WTC11 (cell line): ENCODE data around the gene NAALADL2. TPM values are rescaled to one million over a fixed set of nuclear protein-coding genes. Genes with fewer than 3 reads are reported as not detected.

Source experiments
- ATAC-seq: fragments of 200-7000 bp; cut with Tn5 transposase; 2 replicates; pipeline ENCODE4 v1.10.0; 2021; ENCODE audit warnings: mild to moderate bottlenecking, moderate library complexity
- CTCF ChIA-PET: fragments of 300-600 bp; sonication (Branson Sonifier 250); formaldehyde crosslinking; loops from one replicate; lab custom pipeline; 2021; ENCODE audit warnings: antibody characterized with exemption; lab: Charles Lee
- POLR2A ChIA-PET: fragments of 350-600 bp; sonication (Branson Sonifier 250); formaldehyde crosslinking; loops from one replicate; lab custom pipeline; 2021; ENCODE audit warnings: antibody characterized with exemption; lab: Charles Lee
- DNase-seq: peaks from one replicate; pipeline ENCODE4 v3.0.0; 2021; ENCODE audit warnings: low spot score
- H3K27ac Mint-ChIP-seq: 2 replicates; pipeline ENCODE4 v1.8.0; 2021; ENCODE audit warnings: mixed read lengths
- H3K27me3 Mint-ChIP-seq: 2 replicates; pipeline ENCODE4 v1.8.0; 2021; ENCODE audit warnings: low read depth, mild to moderate bottlenecking, moderate library complexity, mixed read lengths
- H3K36me3 Mint-ChIP-seq: 2 replicates; pipeline ENCODE4 v1.8.0; 2021; ENCODE audit warnings: mixed read lengths
- H3K4me1 Mint-ChIP-seq: 2 replicates; pipeline ENCODE4 v1.8.0; 2022; ENCODE audit warnings: mixed read lengths
- H3K4me3 Mint-ChIP-seq: 2 replicates; pipeline ENCODE4 v1.8.0; 2021; ENCODE audit warnings: mild to moderate bottlenecking, moderate library complexity, mixed read lengths
- H3K9me3 Mint-ChIP-seq: 2 replicates; pipeline ENCODE4 v1.8.0; 2021; ENCODE audit warnings: mixed read lengths
- ATF1 ChIP-seq: sonication (generic); formaldehyde crosslinking; IDR thresholded peaks from 2 replicates; pipeline ENCODE4 v1.8.1; 2023; ENCODE audit warnings: mild to moderate bottlenecking, moderate library complexity, missing genetic modification reagents
- GTF2I ChIP-seq: fragments of 250-450 bp; sonication (Bioruptor Pico); conservative IDR thresholded peaks from 2 replicates; pipeline ENCODE4 v1.4.0; 2021; ENCODE audit warnings: mild to moderate bottlenecking
- JAZF1 ChIP-seq: fragments of 250-450 bp; sonication (Bioruptor Pico); IDR thresholded peaks from 2 replicates; pipeline ENCODE4 v1.9.0; 2021; ENCODE audit warnings: moderate library complexity, mild to moderate bottlenecking, inconsistent platforms
- KAT7 ChIP-seq: sonication (generic); formaldehyde crosslinking; IDR thresholded peaks from 2 replicates; pipeline ENCODE4 v1.8.1; 2023; ENCODE audit warnings: missing genetic modification reagents, mild to moderate bottlenecking, borderline replicate concordance
- NFYB ChIP-seq: sonication (generic); formaldehyde crosslinking; conservative IDR thresholded peaks from 2 replicates; pipeline ENCODE4 v1.8.0; 2022; ENCODE audit warnings: low read depth, missing genetic modification reagents
- OVOL2 ChIP-seq: fragments of 250-450 bp; sonication (Bioruptor Pico); IDR thresholded peaks from 2 replicates; pipeline ENCODE4 v1.9.0; 2021; ENCODE audit warnings: mild to moderate bottlenecking, borderline replicate concordance
- ZNF138 ChIP-seq: sonication (generic); formaldehyde crosslinking; conservative IDR thresholded peaks from 2 replicates; pipeline ENCODE4 v1.8.1; 2022; ENCODE audit warnings: mild to moderate bottlenecking, moderate library complexity, missing genetic modification reagents
- total RNA-seq: library from RNA; stranded (reverse); gene quantifications from 3 replicates; pipeline ENCODE4 v1.2.3, GENCODE V29; 2021
- TF ChIP-seq, protein P1 (sequence below): fragments of 250-450 bp; sonication (Bioruptor Pico); IDR thresholded peaks from 2 replicates; pipeline ENCODE4 v1.9.0; 2021; ENCODE audit warnings: mild to moderate bottlenecking, borderline replicate concordance
- TF ChIP-seq, protein P2 (sequence below): fragments of 250-450 bp; sonication (Bioruptor Pico); IDR thresholded peaks from 2 replicates; pipeline ENCODE4 v1.9.0; 2021; ENCODE audit warnings: mild to moderate bottlenecking
- TF ChIP-seq, protein P3 (sequence below): sonication (generic); formaldehyde crosslinking; IDR thresholded peaks from 2 replicates; pipeline ENCODE4 v1.8.1; 2023; ENCODE audit warnings: mild to moderate bottlenecking, missing genetic modification reagents, borderline replicate concordance
- TF ChIP-seq, protein P4 (sequence below): fragments of 250-450 bp; sonication (Bioruptor Pico); IDR thresholded peaks from 2 replicates; pipeline ENCODE4 v2.1.2; 2022; ENCODE audit warnings: mild to moderate bottlenecking, moderate library complexity
- TF ChIP-seq, protein P5 (sequence below): sonication (generic); formaldehyde crosslinking; conservative IDR thresholded peaks from 2 replicates; pipeline ENCODE4 v1.8.1; 2022; ENCODE audit warnings: mild to moderate bottlenecking, missing genetic modification reagents
- TF ChIP-seq, protein P6 (sequence below): sonication (generic); formaldehyde crosslinking; IDR thresholded peaks from 2 replicates; pipeline ENCODE4 v1.8.1; 2022; ENCODE audit warnings: low read depth, mild to moderate bottlenecking, moderate library complexity, missing genetic modification reagents, borderline replicate concordance
- TF ChIP-seq, protein P7 (sequence below): sonication (generic); formaldehyde crosslinking; conservative IDR thresholded peaks from 2 replicates; pipeline ENCODE4 v1.8.1; 2023; ENCODE audit warnings: mild to moderate bottlenecking, low read depth, missing genetic modification reagents, moderate library complexity

The NAALADL2 gene
- total RNA-seq, 1 experiment from 2014 or later: 1.2 TPM

DNA sequence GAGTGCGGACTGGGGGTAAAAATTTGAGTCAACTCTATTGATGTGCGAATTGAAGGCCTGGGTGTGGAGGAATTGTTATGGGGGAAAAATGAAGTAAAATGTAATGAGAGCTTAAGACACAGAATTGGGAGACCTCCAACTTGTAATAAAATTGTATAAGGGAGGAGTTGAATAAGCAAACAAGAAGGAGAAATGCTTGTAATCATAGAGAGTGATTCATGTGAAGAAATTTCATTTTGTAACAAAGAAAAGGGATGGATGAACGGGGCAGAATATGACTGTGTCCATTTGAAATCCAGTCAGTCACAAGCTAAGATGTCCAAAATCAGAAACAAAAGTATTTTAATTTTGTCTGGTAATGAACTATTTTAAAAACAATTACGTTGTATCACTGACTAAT, 552.3 kb downstream of the NAALADL2 start:
- peaks cover 15% of the 10 kb centered on the region for H3K4me1 Mint-ChIP-seq
- no peaks in the 10 kb centered on the region for H3K9me3 Mint-ChIP-seq
- POLR2A ChIA-PET: no interaction called here
- CTCF ChIA-PET: interaction anchor here (1.1 kb wide), 1 partner anchor 529 kb away, joined by 4 read pairs; no protein-coding TSS in a partner anchor
- H3K27me3 Mint-ChIP-seq: no peaks in the 10 kb centered on the region
- DNase-seq (no peak), ATAC-seq (no peak)
- H3K36me3 Mint-ChIP-seq: no peaks in the 10 kb centered on the region
- TF ChIP-seq, protein P1, sequence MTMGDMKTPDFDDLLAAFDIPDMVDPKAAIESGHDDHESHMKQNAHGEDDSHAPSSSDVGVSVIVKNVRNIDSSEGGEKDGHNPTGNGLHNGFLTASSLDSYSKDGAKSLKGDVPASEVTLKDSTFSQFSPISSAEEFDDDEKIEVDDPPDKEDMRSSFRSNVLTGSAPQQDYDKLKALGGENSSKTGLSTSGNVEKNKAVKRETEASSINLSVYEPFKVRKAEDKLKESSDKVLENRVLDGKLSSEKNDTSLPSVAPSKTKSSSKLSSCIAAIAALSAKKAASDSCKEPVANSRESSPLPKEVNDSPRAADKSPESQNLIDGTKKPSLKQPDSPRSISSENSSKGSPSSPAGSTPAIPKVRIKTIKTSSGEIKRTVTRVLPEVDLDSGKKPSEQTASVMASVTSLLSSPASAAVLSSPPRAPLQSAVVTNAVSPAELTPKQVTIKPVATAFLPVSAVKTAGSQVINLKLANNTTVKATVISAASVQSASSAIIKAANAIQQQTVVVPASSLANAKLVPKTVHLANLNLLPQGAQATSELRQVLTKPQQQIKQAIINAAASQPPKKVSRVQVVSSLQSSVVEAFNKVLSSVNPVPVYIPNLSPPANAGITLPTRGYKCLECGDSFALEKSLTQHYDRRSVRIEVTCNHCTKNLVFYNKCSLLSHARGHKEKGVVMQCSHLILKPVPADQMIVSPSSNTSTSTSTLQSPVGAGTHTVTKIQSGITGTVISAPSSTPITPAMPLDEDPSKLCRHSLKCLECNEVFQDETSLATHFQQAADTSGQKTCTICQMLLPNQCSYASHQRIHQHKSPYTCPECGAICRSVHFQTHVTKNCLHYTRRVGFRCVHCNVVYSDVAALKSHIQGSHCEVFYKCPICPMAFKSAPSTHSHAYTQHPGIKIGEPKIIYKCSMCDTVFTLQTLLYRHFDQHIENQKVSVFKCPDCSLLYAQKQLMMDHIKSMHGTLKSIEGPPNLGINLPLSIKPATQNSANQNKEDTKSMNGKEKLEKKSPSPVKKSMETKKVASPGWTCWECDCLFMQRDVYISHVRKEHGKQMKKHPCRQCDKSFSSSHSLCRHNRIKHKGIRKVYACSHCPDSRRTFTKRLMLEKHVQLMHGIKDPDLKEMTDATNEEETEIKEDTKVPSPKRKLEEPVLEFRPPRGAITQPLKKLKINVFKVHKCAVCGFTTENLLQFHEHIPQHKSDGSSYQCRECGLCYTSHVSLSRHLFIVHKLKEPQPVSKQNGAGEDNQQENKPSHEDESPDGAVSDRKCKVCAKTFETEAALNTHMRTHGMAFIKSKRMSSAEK (CRISPR knock-in tag): no peak
- TF ChIP-seq NFYB (CRISPR knock-in tag) (no peak), KAT7 (CRISPR knock-in tag) (no peak), GTF2I (CRISPR knock-in tag) (no peak), ZNF138 (CRISPR knock-in tag) (no peak), JAZF1 (CRISPR knock-in tag) (no peak)
- TF ChIP-seq, protein P2, sequence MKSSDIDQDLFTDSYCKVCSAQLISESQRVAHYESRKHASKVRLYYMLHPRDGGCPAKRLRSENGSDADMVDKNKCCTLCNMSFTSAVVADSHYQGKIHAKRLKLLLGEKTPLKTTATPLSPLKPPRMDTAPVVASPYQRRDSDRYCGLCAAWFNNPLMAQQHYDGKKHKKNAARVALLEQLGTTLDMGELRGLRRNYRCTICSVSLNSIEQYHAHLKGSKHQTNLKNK (CRISPR knock-in tag): no peak
- TF ChIP-seq, protein P3, sequence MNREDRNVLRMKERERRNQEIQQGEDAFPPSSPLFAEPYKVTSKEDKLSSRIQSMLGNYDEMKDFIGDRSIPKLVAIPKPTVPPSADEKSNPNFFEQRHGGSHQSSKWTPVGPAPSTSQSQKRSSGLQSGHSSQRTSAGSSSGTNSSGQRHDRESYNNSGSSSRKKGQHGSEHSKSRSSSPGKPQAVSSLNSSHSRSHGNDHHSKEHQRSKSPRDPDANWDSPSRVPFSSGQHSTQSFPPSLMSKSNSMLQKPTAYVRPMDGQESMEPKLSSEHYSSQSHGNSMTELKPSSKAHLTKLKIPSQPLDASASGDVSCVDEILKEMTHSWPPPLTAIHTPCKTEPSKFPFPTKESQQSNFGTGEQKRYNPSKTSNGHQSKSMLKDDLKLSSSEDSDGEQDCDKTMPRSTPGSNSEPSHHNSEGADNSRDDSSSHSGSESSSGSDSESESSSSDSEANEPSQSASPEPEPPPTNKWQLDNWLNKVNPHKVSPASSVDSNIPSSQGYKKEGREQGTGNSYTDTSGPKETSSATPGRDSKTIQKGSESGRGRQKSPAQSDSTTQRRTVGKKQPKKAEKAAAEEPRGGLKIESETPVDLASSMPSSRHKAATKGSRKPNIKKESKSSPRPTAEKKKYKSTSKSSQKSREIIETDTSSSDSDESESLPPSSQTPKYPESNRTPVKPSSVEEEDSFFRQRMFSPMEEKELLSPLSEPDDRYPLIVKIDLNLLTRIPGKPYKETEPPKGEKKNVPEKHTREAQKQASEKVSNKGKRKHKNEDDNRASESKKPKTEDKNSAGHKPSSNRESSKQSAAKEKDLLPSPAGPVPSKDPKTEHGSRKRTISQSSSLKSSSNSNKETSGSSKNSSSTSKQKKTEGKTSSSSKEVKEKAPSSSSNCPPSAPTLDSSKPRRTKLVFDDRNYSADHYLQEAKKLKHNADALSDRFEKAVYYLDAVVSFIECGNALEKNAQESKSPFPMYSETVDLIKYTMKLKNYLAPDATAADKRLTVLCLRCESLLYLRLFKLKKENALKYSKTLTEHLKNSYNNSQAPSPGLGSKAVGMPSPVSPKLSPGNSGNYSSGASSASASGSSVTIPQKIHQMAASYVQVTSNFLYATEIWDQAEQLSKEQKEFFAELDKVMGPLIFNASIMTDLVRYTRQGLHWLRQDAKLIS (CRISPR knock-in tag): no peak
- TF ChIP-seq, protein P4, sequence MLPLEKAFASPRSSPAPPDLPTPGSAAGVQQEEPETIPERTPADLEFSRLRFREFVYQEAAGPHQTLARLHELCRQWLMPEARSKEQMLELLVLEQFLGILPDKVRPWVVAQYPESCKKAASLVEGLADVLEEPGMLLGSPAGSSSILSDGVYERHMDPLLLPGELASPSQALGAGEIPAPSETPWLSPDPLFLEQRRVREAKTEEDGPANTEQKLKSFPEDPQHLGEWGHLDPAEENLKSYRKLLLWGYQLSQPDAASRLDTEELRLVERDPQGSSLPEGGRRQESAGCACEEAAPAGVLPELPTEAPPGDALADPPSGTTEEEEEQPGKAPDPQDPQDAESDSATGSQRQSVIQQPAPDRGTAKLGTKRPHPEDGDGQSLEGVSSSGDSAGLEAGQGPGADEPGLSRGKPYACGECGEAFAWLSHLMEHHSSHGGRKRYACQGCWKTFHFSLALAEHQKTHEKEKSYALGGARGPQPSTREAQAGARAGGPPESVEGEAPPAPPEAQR (CRISPR knock-in tag): no peak
- TF ChIP-seq, protein P5, sequence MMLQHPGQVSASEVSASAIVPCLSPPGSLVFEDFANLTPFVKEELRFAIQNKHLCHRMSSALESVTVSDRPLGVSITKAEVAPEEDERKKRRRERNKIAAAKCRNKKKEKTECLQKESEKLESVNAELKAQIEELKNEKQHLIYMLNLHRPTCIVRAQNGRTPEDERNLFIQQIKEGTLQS (CRISPR knock-in tag): no peak
- H3K27ac Mint-ChIP-seq: no peak overlapping the region
- H3K4me3 Mint-ChIP-seq: no peak overlapping the region

DNA sequence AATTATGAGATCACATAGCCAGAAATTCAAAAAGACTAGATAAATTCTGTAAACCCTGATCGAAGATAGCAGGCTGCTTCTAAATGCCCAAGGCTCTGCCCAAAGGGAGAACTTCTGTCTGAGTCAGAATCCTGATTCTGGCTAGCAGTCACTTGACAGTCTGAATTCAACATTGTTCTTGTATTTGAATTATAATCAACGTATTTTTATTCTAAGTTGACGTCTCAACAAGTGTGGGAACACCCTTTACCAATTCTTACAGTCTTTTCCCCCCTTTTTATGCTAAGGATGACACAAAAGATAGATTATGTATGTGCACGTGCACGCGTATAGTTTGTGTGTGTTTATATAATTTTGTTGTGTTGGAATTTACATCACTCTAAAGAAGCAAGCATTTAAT, 552.8 kb downstream of the NAALADL2 start:
- H3K27ac Mint-ChIP-seq: no peak overlapping the region
- no peak overlapping the region for H3K4me3 Mint-ChIP-seq
- ChIA-PET CTCF (interaction anchor here (1.1 kb wide), 1 partner anchor 529 kb away, joined by 4 read pairs; no protein-coding TSS in a partner anchor), POLR2A (no interaction called here)
- H3K27me3 Mint-ChIP-seq: no peaks in the 10 kb centered on the region
- H3K36me3 Mint-ChIP-seq: no peaks in the 10 kb centered on the region
- DNase-seq (no peak), ATAC-seq (no peak)
- H3K4me1 Mint-ChIP-seq: peaks cover 15% of the 10 kb centered on the region
- no peaks in the 10 kb centered on the region for H3K9me3 Mint-ChIP-seq
- TF ChIP-seq, protein P6, sequence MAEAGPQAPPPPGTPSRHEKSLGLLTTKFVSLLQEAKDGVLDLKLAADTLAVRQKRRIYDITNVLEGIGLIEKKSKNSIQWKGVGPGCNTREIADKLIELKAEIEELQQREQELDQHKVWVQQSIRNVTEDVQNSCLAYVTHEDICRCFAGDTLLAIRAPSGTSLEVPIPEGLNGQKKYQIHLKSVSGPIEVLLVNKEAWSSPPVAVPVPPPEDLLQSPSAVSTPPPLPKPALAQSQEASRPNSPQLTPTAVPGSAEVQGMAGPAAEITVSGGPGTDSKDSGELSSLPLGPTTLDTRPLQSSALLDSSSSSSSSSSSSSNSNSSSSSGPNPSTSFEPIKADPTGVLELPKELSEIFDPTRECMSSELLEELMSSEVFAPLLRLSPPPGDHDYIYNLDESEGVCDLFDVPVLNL (CRISPR knock-in tag): no peak
- TF ChIP-seq OVOL2 (no peak), KAT7 (CRISPR knock-in tag) (no peak), ATF1 (no peak)
- TF ChIP-seq, protein P7, sequence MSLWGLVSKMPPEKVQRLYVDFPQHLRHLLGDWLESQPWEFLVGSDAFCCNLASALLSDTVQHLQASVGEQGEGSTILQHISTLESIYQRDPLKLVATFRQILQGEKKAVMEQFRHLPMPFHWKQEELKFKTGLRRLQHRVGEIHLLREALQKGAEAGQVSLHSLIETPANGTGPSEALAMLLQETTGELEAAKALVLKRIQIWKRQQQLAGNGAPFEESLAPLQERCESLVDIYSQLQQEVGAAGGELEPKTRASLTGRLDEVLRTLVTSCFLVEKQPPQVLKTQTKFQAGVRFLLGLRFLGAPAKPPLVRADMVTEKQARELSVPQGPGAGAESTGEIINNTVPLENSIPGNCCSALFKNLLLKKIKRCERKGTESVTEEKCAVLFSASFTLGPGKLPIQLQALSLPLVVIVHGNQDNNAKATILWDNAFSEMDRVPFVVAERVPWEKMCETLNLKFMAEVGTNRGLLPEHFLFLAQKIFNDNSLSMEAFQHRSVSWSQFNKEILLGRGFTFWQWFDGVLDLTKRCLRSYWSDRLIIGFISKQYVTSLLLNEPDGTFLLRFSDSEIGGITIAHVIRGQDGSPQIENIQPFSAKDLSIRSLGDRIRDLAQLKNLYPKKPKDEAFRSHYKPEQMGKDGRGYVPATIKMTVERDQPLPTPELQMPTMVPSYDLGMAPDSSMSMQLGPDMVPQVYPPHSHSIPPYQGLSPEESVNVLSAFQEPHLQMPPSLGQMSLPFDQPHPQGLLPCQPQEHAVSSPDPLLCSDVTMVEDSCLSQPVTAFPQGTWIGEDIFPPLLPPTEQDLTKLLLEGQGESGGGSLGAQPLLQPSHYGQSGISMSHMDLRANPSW (CRISPR knock-in tag): no peak
- TF ChIP-seq, protein P1 (CRISPR knock-in tag): no peak
